Measurements from ENCODE around the gene CCDC182. TPM values are rescaled to one million over a fixed set of nuclear protein-coding genes. Genes with fewer than 3 reads are reported as not detected.

Gene CCDC182
- total and polyA plus RNA-seq, 2 of the 13 experiments (the other 11 are each of a cell fraction or from before 2014, with no cell fraction given), result not detected

DNA sequence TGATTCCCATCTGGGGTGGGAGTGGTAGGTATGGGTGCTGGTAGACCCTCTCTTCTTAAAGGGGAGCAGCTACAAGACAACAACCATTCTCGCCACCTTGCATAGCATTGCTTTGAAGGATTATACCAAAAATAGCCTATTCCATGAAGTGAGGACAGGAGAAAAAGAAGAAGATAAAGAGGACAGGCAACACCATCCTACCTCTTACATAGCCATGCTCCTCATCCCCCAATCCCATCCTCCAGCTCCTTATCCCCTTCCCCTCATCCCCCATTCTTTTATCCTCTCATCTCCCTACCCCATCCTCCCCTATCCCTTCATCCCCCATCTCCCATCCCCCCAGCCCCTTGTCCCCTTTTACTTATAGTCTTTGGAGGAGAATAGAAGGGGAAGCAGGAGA, 29.1 kb downstream of the CCDC182 start:
- BruUV-seq (replicated peaks), result no TSS peak
- Histone ChIP-seq H3K9ac (ENCODE audit: insufficient read depth, low read depth, low read length) (no peak overlapping the region), H3K36me3 (replicated peaks in 1 of 2; ENCODE audit: control insufficient read depth in 1 of 2, insufficient read depth in 2 of 2, low read length in 2 of 2) (no peaks in the 10 kb centered on the region), H3K79me2 (ENCODE audit: insufficient read depth, low read length) (no peaks in the 10 kb centered on the region), H3K4me1 (ENCODE audit: insufficient read depth, low read length) (no peaks in the 10 kb centered on the region), H3K27me3 (ENCODE audit: control insufficient read depth in 1 of 2, insufficient read depth in 2 of 2, low read length in 2 of 2) (peaks cover 7 to 69% of the 10 kb centered on the region in 2 experiments; a peak in 4 of 5 replicates), H2AFZ (ENCODE audit: low read length) (no peak overlapping the region), H3K9me3 (ENCODE audit: low read length) (no peaks in the 10 kb centered on the region), H4K20me1 (ENCODE audit: insufficient read depth, low read length) (no peaks in the 10 kb centered on the region), H3K4me2 (ENCODE audit: low read depth, low read length) (no peak overlapping the region), H3K27ac (ENCODE audit: extremely low read length, insufficient read depth, low read length) (no peak overlapping the region), H3K4me3 (replicated peaks in 1 of 3; ENCODE audit: insufficient read depth in 1 of 3, low read depth in 2 of 3, low read length in 3 of 3) (no peak overlapping the region)
- DNase-seq (ENCODE audit: low spot score) (no peak), FAIRE-seq (no peak), ATAC-seq (no peak)
- ChIA-PET CTCF (ENCODE audit: low intra/inter-chr PET ratio, low total read pairs) (no interaction called here), POLR2A (no interaction called here)
- 22% methylated on average over 1 of the region's 1 CpG for WGBS (ENCODE audit: low lambda C conversion rate)
- intact Hi-C loops (cut with micrococcal nuclease; ENCODE audit: unreplicated experiment), result no loop called here
- in situ Hi-C loops (cut with HindIII; ENCODE audit: extremely low pct_ligation_motif_present, low pct_unique_long_range_greater_than_20kb), result no loop called here
- TF ChIP-seq RARA (CRISPR knock-in tag; IDR thresholded peaks at IDR 0.05) (no peak), HOXA5 (CRISPR knock-in tag; IDR thresholded peaks at IDR 0.05) (no peak), HNRNPK (IDR thresholded peaks at IDR 0.05; ENCODE audit: low read depth, low read length, poor library complexity, severe bottlenecking) (peak; percentile 74), ZNF550 (CRISPR knock-in tag; IDR thresholded peaks at IDR 0.05; ENCODE audit: borderline replicate concordance) (no peak), SPEN (CRISPR knock-in tag; IDR thresholded peaks at IDR 0.05; ENCODE audit: low read depth) (no peak), PCBP2 (optimal IDR thresholded peaks at IDR 0.05; ENCODE audit: low read depth, low read length, poor library complexity, severe bottlenecking) (peak; percentile 60)
- TF ChIP-seq, protein P1, sequence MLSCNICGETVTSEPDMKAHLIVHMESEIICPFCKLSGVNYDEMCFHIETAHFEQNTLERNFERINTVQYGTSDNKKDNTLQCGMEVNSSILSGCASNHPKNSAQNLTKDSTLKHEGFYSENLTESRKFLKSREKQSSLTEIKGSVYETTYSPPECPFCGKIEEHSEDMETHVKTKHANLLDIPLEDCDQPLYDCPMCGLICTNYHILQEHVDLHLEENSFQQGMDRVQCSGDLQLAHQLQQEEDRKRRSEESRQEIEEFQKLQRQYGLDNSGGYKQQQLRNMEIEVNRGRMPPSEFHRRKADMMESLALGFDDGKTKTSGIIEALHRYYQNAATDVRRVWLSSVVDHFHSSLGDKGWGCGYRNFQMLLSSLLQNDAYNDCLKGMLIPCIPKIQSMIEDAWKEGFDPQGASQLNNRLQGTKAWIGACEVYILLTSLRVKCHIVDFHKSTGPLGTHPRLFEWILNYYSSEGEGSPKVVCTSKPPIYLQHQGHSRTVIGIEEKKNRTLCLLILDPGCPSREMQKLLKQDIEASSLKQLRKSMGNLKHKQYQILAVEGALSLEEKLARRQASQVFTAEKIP (CRISPR knock-in tag; IDR thresholded peaks at IDR 0.05; ENCODE audit: borderline replicate concordance), result no peak
- TF ChIP-seq, protein P2, sequence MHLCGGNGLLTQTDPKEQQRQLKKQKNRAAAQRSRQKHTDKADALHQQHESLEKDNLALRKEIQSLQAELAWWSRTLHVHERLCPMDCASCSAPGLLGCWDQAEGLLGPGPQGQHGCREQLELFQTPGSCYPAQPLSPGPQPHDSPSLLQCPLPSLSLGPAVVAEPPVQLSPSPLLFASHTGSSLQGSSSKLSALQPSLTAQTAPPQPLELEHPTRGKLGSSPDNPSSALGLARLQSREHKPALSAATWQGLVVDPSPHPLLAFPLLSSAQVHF (CRISPR knock-in tag; IDR thresholded peaks at IDR 0.05), result no peak

All from HepG2 (cell line).